Middle frontal gyrus (tissue), 1 donor: ENCODE measurements around the gene DAAM1.

Source experiments
- DNase-seq: peaks from one replicate; pipeline ENCODE4 v3.0.0-alpha.2; 2015; ENCODE audit warnings: low spot score; ENCODE audit errors: extremely low spot score

DAAM1 gene

GRCh38 chr14:59313144-59313651 lies 124.7 kb downstream of the DAAM1 start:
- no peak for DNase-seq

- DNase-seq: no peak
Measured at GRCh38 chr14:59313658-59314608, 125.5 kb downstream of the DAAM1 start.

GRCh38 chr14:59314953-59315599 lies 126.6 kb downstream of the DAAM1 start:
- DNase-seq: no peak

- no peak for DNase-seq
Measured at GRCh38 chr14:59316151-59316830, 127.8 kb downstream of the DAAM1 start.

- no peak for DNase-seq
Measured at GRCh38 chr14:59317346-59317745, 128.9 kb downstream of the DAAM1 start.

- DNase-seq: no peak
Measured at GRCh38 chr14:59317798-59318505, 129.5 kb downstream of the DAAM1 start.

- DNase-seq: no peak
Measured at GRCh38 chr14:59318908-59319307, 130.4 kb downstream of the DAAM1 start.

- DNase-seq: no peak
Measured at GRCh38 chr14:59320361-59320760, 131.9 kb downstream of the DAAM1 start.

- no peak for DNase-seq
Measured at GRCh38 chr14:59320763-59321625, 132.5 kb downstream of the DAAM1 start.

GRCh38 chr14:59321626-59321949 lies 133.1 kb downstream of the DAAM1 start:
- DNase-seq: no peak

- DNase-seq: no peak
Measured at GRCh38 chr14:59325906-59326305, 137.4 kb downstream of the DAAM1 start.

GRCh38 chr14:59328454-59328853 lies 140.0 kb downstream of the DAAM1 start:
- no peak for DNase-seq

- no peak for DNase-seq
Measured at GRCh38 chr14:59330455-59330854, 142.0 kb downstream of the DAAM1 start.

GRCh38 chr14:59331217-59331616 lies 142.8 kb downstream of the DAAM1 start:
- no peak for DNase-seq

GRCh38 chr14:59332727-59333126 lies 144.3 kb downstream of the DAAM1 start:
- no peak for DNase-seq

- DNase-seq: no peak
Measured at GRCh38 chr14:59333235-59333634, 144.8 kb downstream of the DAAM1 start.

GRCh38 chr14:59333668-59334067 lies 145.2 kb downstream of the DAAM1 start:
- DNase-seq: peak; percentile 69

GRCh38 chr14:59334253-59334652 lies 145.8 kb downstream of the DAAM1 start:
- no peak for DNase-seq

- DNase-seq: no peak
Measured at GRCh38 chr14:59336098-59336497, 147.6 kb downstream of the DAAM1 start.

GRCh38 chr14:59336706-59337105 lies 148.2 kb downstream of the DAAM1 start:
- DNase-seq: no peak
